Non-pigmented ciliary epithelial cell (primary cell): ENCODE results near the gene TIMM23.
"Not testable (repeated sequence)": the region's sequence is repeated elsewhere in the genome, so short reads cannot be mapped to it uniquely, and the experiment has no call there.

ENCODE experiments used
- DNase-seq: peaks from one replicate; pipeline ENCODE4 v3.0.0-alpha.2; 2010; ENCODE audit warnings: low read depth

TIMM23 gene

GRCh38 chr10:46022978-46023702 is 50.9 kb downstream of the TIMM23 start:
- peak; percentile 50 for DNase-seq

GRCh38 chr10:46024948-46025347 is 52.7 kb downstream of the TIMM23 start:
- no peak for DNase-seq

- no peak for DNase-seq
These were observed 53.1 kb downstream of the TIMM23 start for GRCh38 chr10:46025406-46025805.

GRCh38 chr10:46026106-46026505 is 53.8 kb downstream of the TIMM23 start:
- DNase-seq = no peak

GRCh38 chr10:46028584-46029460 is 56.5 kb downstream of the TIMM23 start:
- DNase-seq = peak; percentile 37

GRCh38 chr10:46029461-46030030 is 57.3 kb downstream of the TIMM23 start:
- no peak for DNase-seq

GRCh38 chr10:46030091-46030937 is 58.0 kb downstream of the TIMM23 start, which contains the start of gene NCOA4:
Gene NCOA4 (minus strand): TSS chr10:46030623. CDS start chr10:46016680, 13,943 bp downstream.
- peak; percentile 91 for DNase-seq

GRCh38 chr10:46031648-46032532 is 59.6 kb downstream of the TIMM23 start:
- no peak for DNase-seq

GRCh38 chr10:46033602-46034011 is 61.3 kb downstream of the TIMM23 start:
- no peak for DNase-seq

- DNase-seq = no peak
These were observed 63.9 kb downstream of the TIMM23 start for GRCh38 chr10:46035923-46036849.

- DNase-seq = no peak
These were observed 65.0 kb downstream of the TIMM23 start for GRCh38 chr10:46037107-46037825.

GRCh38 chr10:46040004-46040403 is 67.7 kb downstream of the TIMM23 start:
- no peak for DNase-seq

- DNase-seq = no peak
These were observed 70.2 kb downstream of the TIMM23 start for GRCh38 chr10:46042527-46042926.

GRCh38 chr10:46046261-46046660 is 74.0 kb downstream of the TIMM23 start, which contains the start of gene MSMB:
Gene MSMB (minus strand): TSS chr10:46046269. CDS start chr10:46046237, 32 bp downstream.
- no peak for DNase-seq

GRCh38 chr10:46048152-46048551 is 75.9 kb downstream of the TIMM23 start:
- no peak for DNase-seq

- not testable (repeated sequence) for DNase-seq
These were observed 77.2 kb downstream of the TIMM23 start for GRCh38 chr10:46049497-46049831.

GRCh38 chr10:46050941-46051623 is 78.8 kb downstream of the TIMM23 start:
- DNase-seq = no peak

GRCh38 chr10:46052057-46052790 is 79.9 kb downstream of the TIMM23 start:
- DNase-seq = no peak
